ENCODE measurements around the gene HTT-AS.

The HTT-AS gene

GRCh38 chr4:3042226-3042625 is 32.1 kb downstream of the HTT-AS start:
- TF ChIP-seq CTCF (IDR thresholded peaks at IDR 0.05), result no peak
- Histone ChIP-seq H3K4me1 (ENCODE audit: control insufficient read depth in 1 of 2, insufficient read depth in 1 of 2, low read depth in 1 of 2, low read length in 1 of 2) (peaks cover 49 to 68% of the 10 kb centered on the region in 2 experiments), H3K27me3 (peaks cover 8% of the 10 kb centered on the region), H3K4me3 (ENCODE audit: low read depth in 1 of 2, low read length in 1 of 2) (peak overlapping the region; percentile 51 to 67), H3K9me3 (no peaks in the 10 kb centered on the region), H3K27ac (peak overlapping the region; percentile 78), H3K36me3 (no peaks in the 10 kb centered on the region)

GRCh38 chr4:3041192-3042142 is 32.9 kb downstream of the HTT-AS start:
- Histone ChIP-seq H3K27ac (peak overlapping the region; percentile 78), H3K36me3 (no peaks in the 10 kb centered on the region), H3K9me3 (no peaks in the 10 kb centered on the region), H3K4me3 (ENCODE audit: low read depth in 1 of 2, low read length in 1 of 2) (peak overlapping the region; percentile 51 to 67), H3K27me3 (peaks cover 15% of the 10 kb centered on the region), H3K4me1 (ENCODE audit: control insufficient read depth in 1 of 2, insufficient read depth in 1 of 2, low read depth in 1 of 2, low read length in 1 of 2) (peaks cover 46 to 63% of the 10 kb centered on the region in 2 experiments)
- TF ChIP-seq CTCF (IDR thresholded peaks at IDR 0.05), result no peak

- Histone ChIP-seq H3K4me3 (ENCODE audit: low read depth in 1 of 2, low read length in 1 of 2) (peak overlapping the region in 1 of 2 experiments; percentile 67), H3K4me1 (ENCODE audit: control insufficient read depth in 1 of 2, insufficient read depth in 1 of 2, low read depth in 1 of 2, low read length in 1 of 2) (peaks cover 38 to 54% of the 10 kb centered on the region in 2 experiments), H3K36me3 (no peaks in the 10 kb centered on the region), H3K9me3 (no peaks in the 10 kb centered on the region), H3K27me3 (peaks cover 23% of the 10 kb centered on the region), H3K27ac (peak overlapping the region; percentile 78)
- no peak for TF ChIP-seq CTCF (IDR thresholded peaks at IDR 0.05)
These were observed 33.7 kb downstream of the HTT-AS start for GRCh38 chr4:3040452-3041191.

GRCh38 chr4:3039706-3040366 is 34.5 kb downstream of the HTT-AS start:
- Histone ChIP-seq H3K4me1 (ENCODE audit: control insufficient read depth in 1 of 2, insufficient read depth in 1 of 2, low read depth in 1 of 2, low read length in 1 of 2) (peaks cover 30 to 47% of the 10 kb centered on the region in 2 experiments), H3K27ac (no peak overlapping the region)
- no peak for TF ChIP-seq CTCF (IDR thresholded peaks at IDR 0.05)

GRCh38 chr4:3037957-3038461 is 36.3 kb downstream of the HTT-AS start:
- peak overlapping the region in 1 of 2 experiments; percentile 38 for H3K4me3 ChIP-seq (ENCODE audit: low read depth in 1 of 2, low read length in 1 of 2)
- TF ChIP-seq CTCF (IDR thresholded peaks at IDR 0.05), result no peak

More at GRCh38 chr4:3039706-3040366, 34.5 kb downstream of the HTT-AS start:
- peaks cover 23% of the 10 kb centered on the region for H3K27me3 ChIP-seq
- H3K36me3 ChIP-seq, result no peaks in the 10 kb centered on the region
- no peak overlapping the region for H3K4me3 ChIP-seq (ENCODE audit: low read depth in 1 of 2, low read length in 1 of 2)
- no peaks in the 10 kb centered on the region for H3K9me3 ChIP-seq

More at GRCh38 chr4:3037957-3038461, 36.3 kb downstream of the HTT-AS start:
- Histone ChIP-seq H3K27me3 (peaks cover 23% of the 10 kb centered on the region), H3K27ac (peak overlapping the region; percentile 42), H3K36me3 (no peaks in the 10 kb centered on the region), H3K9me3 (no peaks in the 10 kb centered on the region), H3K4me1 (ENCODE audit: control insufficient read depth in 1 of 2, insufficient read depth in 1 of 2, low read depth in 1 of 2, low read length in 1 of 2) (peaks cover 28 to 40% of the 10 kb centered on the region in 2 experiments)
